Coronary artery (tissue), 2 donors: ENCODE results near the gene UBL4A.

ENCODE experiments used
- DNase-seq: peaks from one replicate; pipeline ENCODE4 v3.0.0-alpha.2; 2017; ENCODE audit warnings: low spot score
- H3K27ac ChIP-seq, 2 donors: fragments of 200-600 bp; sonication (generic); one replicate each; pipeline ENCODE4 v1.5.1; 2016 to 2019
- H3K4me3 ChIP-seq: fragments of 200-600 bp; sonication (generic); 2 replicates; pipeline ENCODE4 v1.5.1; 2016; ENCODE audit warnings: mild to moderate bottlenecking, moderate library complexity
- TF ChIP-seq, protein P1 (sequence below): fragments of 200-600 bp; sonication (generic); IDR thresholded peaks from one replicate; pipeline ENCODE4 v1.5.1; 2019; ENCODE audit warnings: antibody characterized with exemption

Gene UBL4A

DNA sequence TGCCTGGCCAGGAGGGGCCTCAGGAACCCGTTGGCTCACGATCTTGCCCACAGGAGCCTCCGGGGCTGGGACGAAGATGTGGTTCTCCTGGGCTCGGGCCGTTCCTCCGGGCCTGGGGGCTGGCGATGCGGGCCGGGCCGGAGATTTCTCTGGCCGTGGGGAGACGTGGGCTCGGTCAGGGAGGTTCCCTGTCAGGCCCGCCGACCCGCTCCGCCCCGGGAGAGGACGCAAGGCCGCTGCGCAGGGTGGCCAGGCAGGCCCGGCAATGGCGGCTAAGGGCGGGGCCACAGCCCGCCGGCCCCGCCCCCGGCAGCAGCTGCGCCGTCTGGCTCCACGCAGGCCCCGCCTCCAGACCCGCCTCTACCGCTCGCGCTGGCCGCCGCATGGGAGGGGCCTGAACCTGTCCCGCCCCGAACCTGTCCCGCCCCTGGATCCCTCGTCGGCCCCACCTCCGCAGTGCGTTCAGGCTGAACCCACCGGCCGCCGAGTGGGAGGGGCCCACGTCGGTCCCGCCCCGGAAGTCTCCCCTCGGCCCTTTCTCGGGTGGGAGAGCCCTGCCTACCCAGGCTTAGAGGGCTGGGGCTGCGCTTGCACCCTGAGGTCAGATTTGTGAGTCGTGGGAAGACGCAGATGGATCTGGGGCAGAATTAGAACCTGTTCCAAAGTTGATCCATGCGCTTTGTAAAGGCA, 29.7 kb upstream of the UBL4A start, which contains the start of gene FAM3A:
TSS of gene FAM3A (minus strand) at position 267 of the 690 bp plus-strand sequence. CDS start 460 bp downstream, outside the sequence.
- Histone ChIP-seq H3K4me3 (peak within 1 kb of the TSS; percentile 78), H3K27ac (peak within 1 kb of the TSS; percentile 48 to 90)
- peak; percentile 94 for DNase-seq
- TF ChIP-seq, protein P1, sequence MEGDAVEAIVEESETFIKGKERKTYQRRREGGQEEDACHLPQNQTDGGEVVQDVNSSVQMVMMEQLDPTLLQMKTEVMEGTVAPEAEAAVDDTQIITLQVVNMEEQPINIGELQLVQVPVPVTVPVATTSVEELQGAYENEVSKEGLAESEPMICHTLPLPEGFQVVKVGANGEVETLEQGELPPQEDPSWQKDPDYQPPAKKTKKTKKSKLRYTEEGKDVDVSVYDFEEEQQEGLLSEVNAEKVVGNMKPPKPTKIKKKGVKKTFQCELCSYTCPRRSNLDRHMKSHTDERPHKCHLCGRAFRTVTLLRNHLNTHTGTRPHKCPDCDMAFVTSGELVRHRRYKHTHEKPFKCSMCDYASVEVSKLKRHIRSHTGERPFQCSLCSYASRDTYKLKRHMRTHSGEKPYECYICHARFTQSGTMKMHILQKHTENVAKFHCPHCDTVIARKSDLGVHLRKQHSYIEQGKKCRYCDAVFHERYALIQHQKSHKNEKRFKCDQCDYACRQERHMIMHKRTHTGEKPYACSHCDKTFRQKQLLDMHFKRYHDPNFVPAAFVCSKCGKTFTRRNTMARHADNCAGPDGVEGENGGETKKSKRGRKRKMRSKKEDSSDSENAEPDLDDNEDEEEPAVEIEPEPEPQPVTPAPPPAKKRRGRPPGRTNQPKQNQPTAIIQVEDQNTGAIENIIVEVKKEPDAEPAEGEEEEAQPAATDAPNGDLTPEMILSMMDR, result no peak

DNA sequence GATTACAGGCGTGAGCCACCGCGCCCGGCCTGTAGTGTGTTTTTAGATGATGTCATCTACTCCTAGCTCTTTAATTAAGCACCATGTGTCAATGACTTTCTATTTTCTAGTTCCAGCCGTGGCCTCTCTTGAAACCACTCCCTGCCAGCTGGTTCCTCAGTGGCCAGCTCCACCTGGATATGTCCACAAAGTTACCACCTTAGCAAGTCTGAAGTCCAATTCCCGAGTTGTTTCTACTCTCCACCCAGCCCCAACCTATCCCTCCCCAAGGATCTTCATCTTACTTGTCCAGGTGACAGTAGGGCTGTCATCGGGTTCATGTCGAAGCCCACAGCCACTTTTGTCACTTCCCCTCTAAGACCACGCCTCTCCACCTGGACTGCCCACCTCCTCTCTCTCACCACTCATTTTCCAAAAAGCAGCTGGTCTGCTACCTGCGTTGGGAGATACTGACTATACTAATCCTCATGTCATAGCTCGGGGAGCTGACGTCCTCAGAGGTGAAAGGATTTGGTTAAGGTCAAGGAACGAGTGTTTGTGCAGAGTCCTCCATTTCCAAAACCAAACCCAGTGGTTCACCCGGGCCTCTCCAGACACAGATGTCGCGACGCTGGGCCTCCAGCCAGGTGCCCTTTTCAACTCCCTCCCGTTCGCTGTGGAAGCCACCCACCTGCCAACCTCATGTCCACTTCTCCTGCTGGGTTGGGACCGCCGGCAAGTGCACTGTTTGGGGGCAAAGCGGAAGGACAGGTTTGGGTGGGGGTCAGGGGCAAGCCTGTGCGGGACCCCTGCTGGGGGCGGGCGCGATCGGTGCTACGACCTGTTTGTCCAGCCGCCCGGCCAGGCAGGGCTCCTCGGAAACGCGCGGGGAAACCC, 28.9 kb upstream of the UBL4A start:
- Histone ChIP-seq H3K27ac (peak overlapping the region; percentile 48 to 90), H3K4me3 (peak overlapping the region; percentile 78)
- no peak for DNase-seq
- TF ChIP-seq, protein P1, result no peak

DNA sequence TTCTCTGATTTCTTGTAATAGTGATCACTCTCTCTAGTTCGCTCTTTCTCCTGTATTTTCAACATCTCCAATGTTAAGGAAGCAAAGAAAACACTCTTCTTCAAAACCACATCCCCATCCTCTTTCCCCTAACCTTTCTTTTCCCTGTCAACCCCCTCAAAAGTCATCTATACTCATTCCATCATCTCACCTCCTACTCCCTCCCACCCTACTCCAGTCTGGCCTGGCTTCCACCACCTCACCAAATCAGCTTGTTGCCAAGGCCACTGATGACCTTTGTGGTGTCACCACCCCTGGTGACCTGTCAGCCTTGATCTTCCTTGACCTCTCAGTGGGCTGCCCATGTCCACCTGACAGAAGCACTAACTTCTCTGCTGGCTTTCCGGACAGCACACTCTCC, 27.3 kb upstream of the UBL4A start:
- Histone ChIP-seq H3K27ac (no peak overlapping the region), H3K4me3 (no peak overlapping the region)
- DNase-seq, result no peak
- TF ChIP-seq, protein P1, result no peak

DNA sequence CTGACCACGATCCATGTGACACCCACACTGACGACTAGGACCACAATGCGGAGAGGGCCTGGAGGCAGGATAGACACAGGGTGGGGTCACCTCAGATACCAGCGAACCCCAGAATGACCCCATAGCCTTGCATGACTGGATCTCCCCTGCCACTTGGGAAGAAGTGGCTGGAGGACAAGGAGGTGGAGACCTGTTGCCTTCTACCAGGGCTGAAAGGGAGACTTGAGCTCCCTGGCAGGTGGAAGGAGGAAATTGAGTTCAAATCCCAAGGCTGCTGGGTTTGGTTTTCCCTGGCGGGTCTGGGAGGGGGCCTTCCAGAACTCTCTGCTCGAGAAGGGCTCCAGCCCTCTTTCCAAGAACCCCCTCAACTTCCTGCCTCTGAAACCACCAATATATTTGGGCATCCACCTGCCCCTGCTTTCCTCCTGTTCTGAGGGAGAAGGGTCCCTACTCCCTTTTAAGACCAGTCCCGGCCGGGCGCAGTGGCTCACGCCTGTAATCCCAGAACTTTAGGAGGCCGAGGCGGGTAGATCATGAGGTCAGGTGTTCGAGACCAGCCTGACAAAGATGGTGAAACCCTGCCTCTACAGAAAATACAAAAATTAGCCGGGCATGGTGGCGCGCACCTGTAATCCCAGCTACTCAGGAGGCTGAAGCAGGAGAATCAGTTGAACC, 26.6 kb upstream of the UBL4A start:
- TF ChIP-seq, protein P1, result no peak
- DNase-seq, result no peak
- Histone ChIP-seq H3K27ac (no peak overlapping the region), H3K4me3 (no peak overlapping the region)

DNA sequence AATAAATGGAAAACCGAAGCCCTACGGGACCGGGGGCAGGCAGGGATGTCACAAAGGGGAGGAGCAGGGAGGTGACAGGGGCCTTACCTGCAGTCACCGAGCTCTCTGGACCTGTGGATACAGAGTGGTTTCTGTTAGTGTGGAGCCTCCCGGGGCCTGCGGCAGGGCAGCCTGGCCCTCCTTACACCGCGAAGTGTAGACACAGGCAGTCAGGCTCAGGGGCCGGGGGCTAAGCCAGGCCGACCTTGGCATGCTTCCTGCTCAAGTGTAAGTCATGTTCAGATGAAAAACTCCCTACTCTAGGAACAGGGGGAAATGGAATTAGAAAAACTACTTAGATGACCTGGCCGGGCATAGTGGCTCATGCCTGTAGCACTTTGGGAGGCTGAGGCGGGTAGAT, 25.3 kb upstream of the UBL4A start:
- TF ChIP-seq, protein P1, result no peak
- Histone ChIP-seq H3K27ac (no peak overlapping the region), H3K4me3 (no peak overlapping the region)
- DNase-seq, result no peak

DNA sequence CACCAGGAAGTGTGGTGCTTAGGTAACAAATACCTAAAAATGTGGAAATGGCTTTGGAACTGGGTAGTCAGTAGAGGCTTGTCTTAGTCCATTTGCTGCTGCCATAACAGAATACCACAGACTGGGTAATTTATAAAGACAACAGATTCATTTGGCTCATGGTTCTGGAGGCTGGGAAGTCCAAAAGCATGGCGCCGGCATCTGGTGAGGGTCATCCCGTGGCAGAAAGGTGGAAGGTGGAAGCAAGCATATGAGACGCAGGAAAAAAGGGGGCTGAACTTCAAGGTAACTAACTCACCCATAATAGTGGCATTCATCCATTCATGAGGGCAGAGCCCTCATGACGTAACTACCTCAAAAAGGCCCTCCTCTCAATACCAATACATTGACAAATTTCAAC, 23.0 kb upstream of the UBL4A start:
- Histone ChIP-seq H3K4me3 (no peak overlapping the region), H3K27ac (no peak overlapping the region)
- no peak for DNase-seq
- TF ChIP-seq, protein P1, result no peak
